Neural cell (in vitro differentiated cells): ENCODE measurements around the gene TMEM119.

Experiments
- CTCF ChIP-seq: fragments of 450-650 bp; IDR thresholded peaks from 2 replicates; pipeline ENCODE4 v1.5.1; 2014; ENCODE audit warnings: antibody characterized with exemption, mild to moderate bottlenecking, moderate library complexity; ENCODE audit not compliant: poor library complexity, severe bottlenecking
- EZH2 ChIP-seq: fragments of 200-600, 300-800 bp; shearing (Covaris generic), sonication (generic); IDR thresholded peaks from 2 replicates; pipeline ENCODE4 v1.6.1; 2014; ENCODE audit warnings: antibody characterized with exemption, low read length, borderline replicate concordance, mild to moderate bottlenecking; ENCODE audit not compliant: insufficient read depth, poor library complexity, severe bottlenecking
- POLR2AphosphoS5 ChIP-seq: IDR thresholded peaks from 2 replicates; pipeline ENCODE4 v1.6.1; 2012
- REST ChIP-seq: IDR thresholded peaks from 2 replicates; pipeline ENCODE4 v1.6.1; 2012; ENCODE audit warnings: borderline replicate concordance
- TAF1 ChIP-seq: IDR thresholded peaks from 2 replicates; pipeline ENCODE4 v1.6.1; 2012; ENCODE audit warnings: low read depth

- TF ChIP-seq CTCF (no peak), POLR2AphosphoS5 (no peak), TAF1 (no peak), EZH2 (no peak), REST (no peak)
Observed at GRCh38 chr12:108604208-108604941, 6.5 kb upstream of the TMEM119 start.
